ENCODE results near the gene NHS. TPM values are rescaled to one million over a fixed set of nuclear protein-coding genes. Genes with fewer than 3 reads are reported as not detected.

Gene NHS
- total and polyA plus RNA-seq, 10 donors = 0.32 to 3.1 (median 2.1) TPM

- Histone ChIP-seq H3K4me3 (no peak overlapping the region), H3K9me3 (no peaks in the 10 kb centered on the region), H3K27me3 (replicated peaks in 1 of 7) (no peaks in the 10 kb centered on the region), H3K36me3 (no peaks in the 10 kb centered on the region), H3K27ac (no peak overlapping the region), H3K4me1 (no peaks in the 10 kb centered on the region)
- TF ChIP-seq, protein P1, sequence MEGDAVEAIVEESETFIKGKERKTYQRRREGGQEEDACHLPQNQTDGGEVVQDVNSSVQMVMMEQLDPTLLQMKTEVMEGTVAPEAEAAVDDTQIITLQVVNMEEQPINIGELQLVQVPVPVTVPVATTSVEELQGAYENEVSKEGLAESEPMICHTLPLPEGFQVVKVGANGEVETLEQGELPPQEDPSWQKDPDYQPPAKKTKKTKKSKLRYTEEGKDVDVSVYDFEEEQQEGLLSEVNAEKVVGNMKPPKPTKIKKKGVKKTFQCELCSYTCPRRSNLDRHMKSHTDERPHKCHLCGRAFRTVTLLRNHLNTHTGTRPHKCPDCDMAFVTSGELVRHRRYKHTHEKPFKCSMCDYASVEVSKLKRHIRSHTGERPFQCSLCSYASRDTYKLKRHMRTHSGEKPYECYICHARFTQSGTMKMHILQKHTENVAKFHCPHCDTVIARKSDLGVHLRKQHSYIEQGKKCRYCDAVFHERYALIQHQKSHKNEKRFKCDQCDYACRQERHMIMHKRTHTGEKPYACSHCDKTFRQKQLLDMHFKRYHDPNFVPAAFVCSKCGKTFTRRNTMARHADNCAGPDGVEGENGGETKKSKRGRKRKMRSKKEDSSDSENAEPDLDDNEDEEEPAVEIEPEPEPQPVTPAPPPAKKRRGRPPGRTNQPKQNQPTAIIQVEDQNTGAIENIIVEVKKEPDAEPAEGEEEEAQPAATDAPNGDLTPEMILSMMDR (IDR thresholded peaks at IDR 0.05 in 8 of 11, conservative IDR thresholded peaks at IDR 0.05 in 3 of 11) = no peak
- TF ChIP-seq POLR2AphosphoS5 (IDR thresholded peaks at IDR 0.05) (no peak), POLR2A (IDR thresholded peaks at IDR 0.05) (no peak)
- DNase-seq = no peak
- intact Hi-C loops (cut with DNase I; ENCODE audit: low total_unique reads) = no loop called here
- 51 to 100% (median 79%) methylated on average over 2 of the region's 2 CpGs for WGBS, 5 donors
These were observed 99.9 kb downstream of the NHS start for GRCh38 chrX:17474892-17475291.

DNA sequence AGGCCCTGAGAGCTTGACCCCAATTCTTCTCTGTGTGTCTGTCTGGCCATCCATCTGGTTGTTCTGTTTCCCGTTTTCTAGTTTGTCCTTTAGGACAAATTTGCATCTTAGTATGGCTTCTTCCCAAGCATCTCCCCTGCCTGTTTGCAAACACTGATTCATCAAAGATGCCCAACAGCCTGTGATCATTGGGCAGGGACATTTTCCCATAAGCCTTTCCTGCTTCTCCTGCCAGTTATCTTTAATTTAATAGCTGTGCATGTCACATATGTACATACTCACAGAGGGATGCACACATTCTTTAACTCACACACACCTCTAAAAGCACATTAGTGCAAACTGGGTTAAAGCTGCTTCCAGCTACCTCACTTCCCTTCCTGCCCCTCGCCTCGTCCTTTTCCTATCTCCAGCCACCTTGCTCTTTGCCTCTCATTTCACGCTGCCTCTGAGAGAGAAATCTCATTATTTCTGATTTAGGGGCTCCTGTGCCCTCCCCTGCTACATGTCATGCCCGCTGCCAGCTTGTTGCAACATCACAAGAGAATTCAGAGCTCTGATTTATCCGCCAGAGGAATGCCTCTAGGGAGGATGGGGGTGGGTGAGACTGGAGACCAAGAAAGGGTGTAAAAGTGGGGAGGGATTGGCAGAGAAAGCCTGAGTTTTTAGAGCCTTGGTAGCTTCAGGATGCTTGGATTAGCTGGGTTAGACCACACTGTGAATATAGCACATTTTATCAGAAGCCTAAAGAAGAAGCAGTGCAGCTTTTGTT lies 100.6 kb downstream of the NHS start:
- Histone ChIP-seq H3K4me3 (no peak overlapping the region), H3K9me3 (no peaks in the 10 kb centered on the region), H3K27ac (no peak overlapping the region), H3K36me3 (no peaks in the 10 kb centered on the region), H3K27me3 (replicated peaks in 1 of 7) (no peaks in the 10 kb centered on the region), H3K4me1 (no peaks in the 10 kb centered on the region)
- TF ChIP-seq, protein P1 (IDR thresholded peaks at IDR 0.05 in 8 of 11, conservative IDR thresholded peaks at IDR 0.05 in 3 of 11) = no peak
- no peak for TF ChIP-seq POLR2AphosphoS5 (IDR thresholded peaks at IDR 0.05)
- TF ChIP-seq POLR2A (IDR thresholded peaks at IDR 0.05) = no peak
- no peak for DNase-seq
- 42 to 68% (median 52%) methylated on average over 6 of the region's 6 CpGs for WGBS, 5 donors
- intact Hi-C loops (cut with DNase I; ENCODE audit: low total_unique reads) = no loop called here

GRCh38 chrX:17476411-17476810 lies 101.4 kb downstream of the NHS start:
- WGBS, 5 donors = 48 to 80% (median 50%) methylated on average over 1 to 2 of the region's 2 CpGs
- no peaks in the 10 kb centered on the region for H3K4me1 ChIP-seq
- H3K27me3 ChIP-seq (replicated peaks in 1 of 7) = no peaks in the 10 kb centered on the region
- H3K36me3 ChIP-seq = no peaks in the 10 kb centered on the region
- no peak for DNase-seq
- H3K9me3 ChIP-seq = no peaks in the 10 kb centered on the region
- no peak for TF ChIP-seq POLR2AphosphoS5 (IDR thresholded peaks at IDR 0.05)
- TF ChIP-seq POLR2A (IDR thresholded peaks at IDR 0.05) = no peak
- TF ChIP-seq, protein P1 (IDR thresholded peaks at IDR 0.05 in 8 of 11, conservative IDR thresholded peaks at IDR 0.05 in 3 of 11) = no peak
- intact Hi-C loops (cut with DNase I; ENCODE audit: low total_unique reads) = no loop called here
- no peak overlapping the region for H3K27ac ChIP-seq
- no peak overlapping the region for H3K4me3 ChIP-seq

DNA sequence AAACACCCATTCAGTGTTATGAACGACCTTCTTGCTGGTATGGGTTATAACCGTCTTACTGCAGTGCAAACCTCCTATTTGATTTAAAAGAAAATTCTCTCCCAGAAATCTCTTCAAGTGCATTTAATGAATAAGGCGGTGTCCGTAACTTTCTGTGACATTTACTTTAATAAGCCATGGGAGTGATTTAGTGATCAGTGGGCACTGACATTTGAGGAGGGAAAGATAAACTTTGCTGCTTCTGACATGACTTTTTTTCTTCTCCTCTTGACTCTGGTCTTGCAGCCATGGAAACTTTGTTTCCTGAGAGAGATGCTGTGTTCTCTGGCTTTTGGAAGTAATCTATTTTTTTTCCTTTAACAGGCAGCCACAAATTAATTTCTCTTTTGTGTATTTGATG lies 106.1 kb downstream of the NHS start:
- no peak for DNase-seq
- no peak overlapping the region for H3K4me3 ChIP-seq
- H3K9me3 ChIP-seq = no peaks in the 10 kb centered on the region
- H3K27me3 ChIP-seq (replicated peaks in 1 of 7) = no peaks in the 10 kb centered on the region
- intact Hi-C loops (cut with DNase I; ENCODE audit: low total_unique reads) = no loop called here
- 72 to 87% (median 79%) methylated on average over 4 of the region's 4 CpGs for WGBS, 5 donors
- H3K36me3 ChIP-seq = no peaks in the 10 kb centered on the region
- H3K27ac ChIP-seq = no peak overlapping the region
- no peaks in the 10 kb centered on the region for H3K4me1 ChIP-seq
- no peak for TF ChIP-seq POLR2A (IDR thresholded peaks at IDR 0.05)
- TF ChIP-seq POLR2AphosphoS5 (IDR thresholded peaks at IDR 0.05) = no peak
